Testis (tissue), 2 donors: Measurements from ENCODE around the gene SMPDL3A.

Experiments
- POLR2A ChIP-seq: fragments of 450-650 bp; IDR thresholded peaks from one replicate; pipeline ENCODE4 v1.6.1; 2017; ENCODE audit warnings: antibody characterized with exemption, mild to moderate bottlenecking, moderate library complexity
- TF ChIP-seq, protein P1 (sequence below), 3 experiments: fragments of 450-650 bp in 2 of 3; fragments of 200-600 bp in 1 of 3; sonication (generic) in 1 of 3; IDR thresholded peaks; one replicate each; pipeline ENCODE4 v1.5.1; 2016 to 2019; ENCODE audit warnings: antibody characterized with exemption in 3 of 3, mild to moderate bottlenecking in 2 of 3, moderate library complexity in 1 of 3

DNA sequence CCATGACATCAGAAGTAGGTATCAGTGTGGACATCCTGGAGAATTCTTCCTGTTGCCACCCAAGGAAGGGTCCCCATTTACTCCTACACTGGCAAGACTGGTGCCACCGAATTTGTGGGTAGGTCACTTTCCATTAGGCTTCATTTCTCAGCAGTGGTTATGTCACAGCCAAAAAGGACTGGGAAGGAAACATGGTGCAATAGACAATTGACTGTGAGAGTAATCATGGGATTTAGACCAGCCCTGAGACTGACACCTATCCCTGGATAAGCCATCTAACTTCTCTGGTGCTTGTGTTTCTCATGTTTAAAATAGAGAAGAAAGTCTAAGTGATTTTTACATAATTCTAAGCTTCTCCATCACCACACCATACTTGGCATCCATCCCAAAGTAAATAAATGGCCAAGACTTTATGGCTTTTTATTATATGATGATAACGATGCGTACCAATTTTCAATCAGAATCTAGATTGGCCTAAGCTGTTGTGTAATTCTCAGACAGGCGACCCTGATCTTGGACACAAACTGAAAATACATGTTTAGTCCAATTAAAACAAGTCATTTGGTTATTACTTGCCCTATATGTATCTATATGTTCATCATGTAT, 10.2 kb downstream of the SMPDL3A start:
- TF ChIP-seq, protein P1, sequence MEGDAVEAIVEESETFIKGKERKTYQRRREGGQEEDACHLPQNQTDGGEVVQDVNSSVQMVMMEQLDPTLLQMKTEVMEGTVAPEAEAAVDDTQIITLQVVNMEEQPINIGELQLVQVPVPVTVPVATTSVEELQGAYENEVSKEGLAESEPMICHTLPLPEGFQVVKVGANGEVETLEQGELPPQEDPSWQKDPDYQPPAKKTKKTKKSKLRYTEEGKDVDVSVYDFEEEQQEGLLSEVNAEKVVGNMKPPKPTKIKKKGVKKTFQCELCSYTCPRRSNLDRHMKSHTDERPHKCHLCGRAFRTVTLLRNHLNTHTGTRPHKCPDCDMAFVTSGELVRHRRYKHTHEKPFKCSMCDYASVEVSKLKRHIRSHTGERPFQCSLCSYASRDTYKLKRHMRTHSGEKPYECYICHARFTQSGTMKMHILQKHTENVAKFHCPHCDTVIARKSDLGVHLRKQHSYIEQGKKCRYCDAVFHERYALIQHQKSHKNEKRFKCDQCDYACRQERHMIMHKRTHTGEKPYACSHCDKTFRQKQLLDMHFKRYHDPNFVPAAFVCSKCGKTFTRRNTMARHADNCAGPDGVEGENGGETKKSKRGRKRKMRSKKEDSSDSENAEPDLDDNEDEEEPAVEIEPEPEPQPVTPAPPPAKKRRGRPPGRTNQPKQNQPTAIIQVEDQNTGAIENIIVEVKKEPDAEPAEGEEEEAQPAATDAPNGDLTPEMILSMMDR (IDR thresholded peaks at IDR 0.05) = no peak
- TF ChIP-seq POLR2A = no peak
